OCI-LY7 (cell line): ENCODE results near the gene SRSF12. TPM values are rescaled to one million over a fixed set of nuclear protein-coding genes. Genes with fewer than 3 reads are reported as not detected.

Experiments used
- BruUV-seq: library from RNA; stranded (reverse); fragments of 400-500 nt; replicated peaks from 2 replicates; lab custom pipeline; 2021; lab: Mats Ljungman, UMichigan
- CTCF ChIA-PET: fragments of 300-600 bp; sonication (Branson Sonifier 250); formaldehyde crosslinking; loops from one replicate; lab custom pipeline; 2022; ENCODE audit warnings: antibody characterized with exemption; ENCODE audit not compliant: unreplicated experiment; lab: Charles Lee
- POLR2A ChIA-PET: fragments of 300-600 bp; sonication (Branson Sonifier 250); formaldehyde crosslinking; loops from one replicate; lab custom pipeline; 2022; ENCODE audit warnings: antibody characterized with exemption; lab: Charles Lee
- DNase-seq: peaks from one replicate; pipeline ENCODE4 v3.0.0-alpha.2; 2015; ENCODE audit warnings: low spot score
- H2AFZ ChIP-seq: fragments of 200-600 bp; sonication (generic), shearing (Covaris generic); 2 replicates; pipeline ENCODE4 v1.6.1; 2014; ENCODE audit warnings: mild to moderate bottlenecking, antibody characterized with exemption, low read length, moderate library complexity
- H3K27ac ChIP-seq: fragments of 200-600 bp; sonication (generic); 2 replicates; pipeline ENCODE4 v1.5.1; 2014; ENCODE audit warnings: mixed run types, low read depth, mild to moderate bottlenecking, moderate library complexity, low read length, inconsistent platforms; ENCODE audit not compliant: poor library complexity, severe bottlenecking
- H3K36me3 ChIP-seq: fragments of 200-600 bp; sonication (generic); 2 replicates; pipeline ENCODE4 v1.6.1; 2014; ENCODE audit warnings: mild to moderate bottlenecking, antibody characterized with exemption, low read length, moderate library complexity, mixed read lengths; ENCODE audit not compliant: insufficient read depth
- H3K4me1 ChIP-seq: fragments of 200-600 bp; sonication (generic); 2 replicates; pipeline ENCODE4 v1.5.1; 2014; ENCODE audit warnings: mild to moderate bottlenecking, low read length; ENCODE audit not compliant: insufficient read depth, poor library complexity, severe bottlenecking
- H3K4me2 ChIP-seq: fragments of 200-600 bp; sonication (generic); 2 replicates; pipeline ENCODE4 v1.6.1; 2014; ENCODE audit warnings: mild to moderate bottlenecking, low read length
- H3K4me3 ChIP-seq: fragments of 200-600 bp; sonication (generic); 2 replicates; pipeline ENCODE4 v1.5.1; 2014; ENCODE audit warnings: mild to moderate bottlenecking, low read depth, low read length; ENCODE audit not compliant: poor library complexity, severe bottlenecking
- H3K79me2 ChIP-seq: fragments of 200-600 bp; sonication (generic); 2 replicates; pipeline ENCODE4 v1.6.1; 2016; ENCODE audit warnings: low read depth, mild to moderate bottlenecking, low read length, moderate library complexity, mixed read lengths; ENCODE audit not compliant: insufficient read depth
- H3K9me2 ChIP-seq: fragments of 200-600 bp; sonication (generic); 2 replicates; pipeline ENCODE4 v1.6.1; 2016; ENCODE audit warnings: mild to moderate bottlenecking, low read length, mixed read lengths; ENCODE audit not compliant: insufficient read depth
- H3K9me3 ChIP-seq: fragments of 200-600 bp; sonication (generic); 2 replicates; pipeline ENCODE4 v1.6.1; 2014; ENCODE audit warnings: mild to moderate bottlenecking, mixed run types, low read length, mixed read lengths
- H4K20me1 ChIP-seq: fragments of 200-600 bp; sonication (generic); 2 replicates; pipeline ENCODE4 v1.6.1; 2014; ENCODE audit warnings: mild to moderate bottlenecking, antibody characterized with exemption, low read length, moderate library complexity, mixed read lengths; ENCODE audit not compliant: insufficient read depth
- CTCF ChIP-seq: fragments of 200-600 bp; sonication (generic); conservative IDR thresholded peaks from 2 replicates; pipeline ENCODE4 v1.5.1; 2014; ENCODE audit warnings: mild to moderate bottlenecking, antibody characterized with exemption, low read length, moderate library complexity, mixed read lengths
- EZH2phosphoT487 ChIP-seq: fragments of 200-600 bp; sonication (generic); IDR thresholded peaks from 2 replicates; pipeline ENCODE4 v1.6.1; 2018; ENCODE audit warnings: low read depth, borderline replicate concordance, mild to moderate bottlenecking, mixed run types, antibody characterized with exemption, low read length, moderate library complexity, mixed read lengths
- intact Hi-C: fragments of 100-400 bp; cut with micrococcal nuclease; formaldehyde crosslinking; loops from one replicate; pipeline ENCODE4 v1.10.0; 2022; ENCODE audit not compliant: unreplicated experiment
- total RNA-seq, 2 experiments: library from RNA; depleted of rRNA in 1 of 2; stranded (reverse); fragments of >200 nt in 1 of 2; shearing (Covaris generic) in 1 of 2; gene quantifications; 2 replicates each; pipeline ENCODE4 v1.2.3, GENCODE V29; 2014 to 2022

Gene SRSF12
- total RNA-seq, 2 experiments from 2014 or later: not detected

DNA sequence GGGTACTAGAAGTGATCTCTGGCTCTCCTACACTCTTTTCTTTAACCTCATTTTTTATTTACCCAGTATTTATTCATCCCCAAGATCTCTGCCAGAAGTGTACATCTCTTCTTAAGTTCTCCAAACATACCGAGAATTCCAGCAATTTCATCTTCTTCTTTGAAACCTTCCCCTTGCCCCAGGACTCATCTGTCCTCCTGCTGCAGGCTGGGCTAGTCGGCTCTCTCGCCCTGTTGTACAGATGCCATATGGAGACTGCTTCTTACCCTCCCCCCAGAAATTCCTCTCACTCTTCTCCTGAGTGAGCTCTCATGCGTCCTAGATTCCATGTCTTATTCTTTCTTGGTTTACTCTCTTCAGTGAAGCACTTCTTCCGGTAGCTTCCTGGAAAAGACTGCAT is 59.2 kb downstream of the SRSF12 start:
- H3K9me3 ChIP-seq: no peaks in the 10 kb centered on the region
- ChIA-PET CTCF (no interaction called here), POLR2A (no interaction called here)
- H3K4me2 ChIP-seq: no peak overlapping the region
- intact Hi-C loops: no loop called here
- no peak overlapping the region for H3K4me3 ChIP-seq
- no peak overlapping the region for H3K27ac ChIP-seq
- H3K4me1 ChIP-seq: no peaks in the 10 kb centered on the region
- no peaks in the 10 kb centered on the region for H3K79me2 ChIP-seq
- no TSS peak for BruUV-seq
- no peaks in the 10 kb centered on the region for H3K9me2 ChIP-seq
- no peaks in the 10 kb centered on the region for H3K36me3 ChIP-seq
- no peak overlapping the region for H2AFZ ChIP-seq
- DNase-seq: no peak
- H4K20me1 ChIP-seq: no peaks in the 10 kb centered on the region
- no peak for TF ChIP-seq EZH2phosphoT487
- no peak for TF ChIP-seq CTCF

- BruUV-seq: no TSS peak
- Histone ChIP-seq H3K36me3 (no peaks in the 10 kb centered on the region), H3K79me2 (no peaks in the 10 kb centered on the region), H3K4me3 (no peak overlapping the region), H3K9me2 (no peaks in the 10 kb centered on the region), H4K20me1 (no peaks in the 10 kb centered on the region), H3K27ac (no peak overlapping the region), H3K4me1 (no peaks in the 10 kb centered on the region), H3K4me2 (no peak overlapping the region), H2AFZ (no peak overlapping the region), H3K9me3 (no peaks in the 10 kb centered on the region)
- intact Hi-C loops: no loop called here
- ChIA-PET POLR2A (interaction anchor here (0.7 kb wide), 1 partner anchor 123 kb away, joined by 3 read pairs; no protein-coding TSS in a partner anchor), CTCF (no interaction called here)
- DNase-seq: no peak
- TF ChIP-seq EZH2phosphoT487 (no peak), CTCF (no peak)
These were observed 60.1 kb downstream of the SRSF12 start for GRCh38 chr6:89057759-89058158.

GRCh38 chr6:89054208-89054607 is 63.7 kb downstream of the SRSF12 start:
- H3K79me2 ChIP-seq: no peaks in the 10 kb centered on the region
- no peak overlapping the region for H3K4me3 ChIP-seq
- TF ChIP-seq EZH2phosphoT487 (no peak), CTCF (no peak)
- no peaks in the 10 kb centered on the region for H3K9me3 ChIP-seq
- H3K4me2 ChIP-seq: no peak overlapping the region
- ChIA-PET CTCF (no interaction called here), POLR2A (interaction anchor here (0.5 kb wide), 1 partner anchor 358 kb away, joined by 3 read pairs; the partner anchor contains the start of gene RRAGD)
- no peak overlapping the region for H3K27ac ChIP-seq
- no peak for DNase-seq
- H2AFZ ChIP-seq: no peak overlapping the region
- no peaks in the 10 kb centered on the region for H3K4me1 ChIP-seq
- no peaks in the 10 kb centered on the region for H3K36me3 ChIP-seq
- H3K9me2 ChIP-seq: no peaks in the 10 kb centered on the region
- H4K20me1 ChIP-seq: no peaks in the 10 kb centered on the region
- intact Hi-C loops: no loop called here
- BruUV-seq: no TSS peak
